Bronchial epithelial cell (primary cell): ENCODE data around the gene TPPP. TPM values are rescaled to one million over a fixed set of nuclear protein-coding genes. Genes with fewer than 3 reads are reported as not detected.

Experiments
- DNase-seq: peaks from one replicate; pipeline ENCODE4 v3.0.0-alpha.2; 2010; ENCODE audit warnings: low read depth
- FAIRE-seq: peaks from 2 replicates; lab custom pipeline; 2011; peaks lifted over from hg19 to GRCh38; lab: Jason Lieb, UNC
- H3K27me3 ChIP-seq: 2 replicates; pipeline ENCODE4 v1.5.1; 2011; ENCODE audit warnings: low read length; ENCODE audit not compliant: control insufficient read depth, insufficient read depth
- H3K36me3 ChIP-seq: 2 replicates; pipeline ENCODE4 v1.5.1; 2011; ENCODE audit warnings: low read length; ENCODE audit not compliant: control insufficient read depth, insufficient read depth
- H3K4me3 ChIP-seq: 2 replicates; pipeline ENCODE4 v1.5.1; 2011; ENCODE audit warnings: mild to moderate bottlenecking, low read depth, low read length, control low read depth
- total RNA-seq: library from RNA; depleted of rRNA; stranded (reverse); fragments of >200 nt; gene quantifications from 2 replicates; pipeline ENCODE4 v1.2.1, GENCODE V29; 2014
- TF ChIP-seq, protein P1 (sequence below): IDR thresholded peaks from 2 replicates; pipeline ENCODE4 v1.5.1; 2011; ENCODE audit warnings: mild to moderate bottlenecking, moderate library complexity, low read length, control low read depth, inconsistent platforms; ENCODE audit not compliant: insufficient read depth, severe bottlenecking

Gene TPPP
- total RNA-seq, 1 donor from 2014 or later = 1.6 TPM

DNA sequence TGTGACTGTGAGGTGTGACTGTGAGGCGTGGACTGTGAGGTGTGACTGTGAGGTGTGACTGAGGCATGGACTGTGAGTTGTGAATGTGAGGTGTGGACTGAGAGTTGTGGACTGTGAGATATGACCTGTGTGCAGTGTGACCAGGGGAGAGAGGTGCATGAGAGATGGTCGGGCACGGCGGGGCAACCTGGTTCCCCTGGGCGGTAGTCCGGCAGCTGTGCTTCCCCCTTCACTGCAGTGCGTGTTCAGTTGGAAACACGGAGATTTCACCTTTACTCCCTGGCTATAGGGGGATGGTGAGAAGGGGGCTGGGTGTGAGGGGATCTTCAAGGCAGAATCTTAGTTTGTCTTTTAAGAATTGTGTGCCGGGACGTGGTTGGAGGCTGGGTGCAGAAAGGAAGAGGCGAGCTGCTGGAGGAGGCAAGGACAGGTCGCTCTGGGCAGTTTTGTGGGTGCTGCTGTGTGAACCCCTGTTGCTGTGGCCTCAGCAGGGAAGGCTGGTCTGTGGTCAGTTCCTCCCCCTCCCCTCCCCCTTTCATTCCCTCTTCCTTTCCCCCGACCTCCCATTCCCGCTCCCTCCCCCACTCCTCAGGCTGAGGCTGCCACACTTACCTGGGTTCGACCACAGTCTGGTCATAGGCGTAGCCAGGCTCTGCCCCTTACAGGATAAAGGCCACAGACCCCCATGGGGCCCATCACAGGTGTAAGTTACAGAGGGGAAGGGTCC, 41.7 kb downstream of the TPPP start:
- no peak for FAIRE-seq
- peaks cover 11% of the 10 kb centered on the region for H3K36me3 ChIP-seq
- H3K27me3 ChIP-seq = no peaks in the 10 kb centered on the region
- no peak overlapping the region for H3K4me3 ChIP-seq
- TF ChIP-seq, protein P1, sequence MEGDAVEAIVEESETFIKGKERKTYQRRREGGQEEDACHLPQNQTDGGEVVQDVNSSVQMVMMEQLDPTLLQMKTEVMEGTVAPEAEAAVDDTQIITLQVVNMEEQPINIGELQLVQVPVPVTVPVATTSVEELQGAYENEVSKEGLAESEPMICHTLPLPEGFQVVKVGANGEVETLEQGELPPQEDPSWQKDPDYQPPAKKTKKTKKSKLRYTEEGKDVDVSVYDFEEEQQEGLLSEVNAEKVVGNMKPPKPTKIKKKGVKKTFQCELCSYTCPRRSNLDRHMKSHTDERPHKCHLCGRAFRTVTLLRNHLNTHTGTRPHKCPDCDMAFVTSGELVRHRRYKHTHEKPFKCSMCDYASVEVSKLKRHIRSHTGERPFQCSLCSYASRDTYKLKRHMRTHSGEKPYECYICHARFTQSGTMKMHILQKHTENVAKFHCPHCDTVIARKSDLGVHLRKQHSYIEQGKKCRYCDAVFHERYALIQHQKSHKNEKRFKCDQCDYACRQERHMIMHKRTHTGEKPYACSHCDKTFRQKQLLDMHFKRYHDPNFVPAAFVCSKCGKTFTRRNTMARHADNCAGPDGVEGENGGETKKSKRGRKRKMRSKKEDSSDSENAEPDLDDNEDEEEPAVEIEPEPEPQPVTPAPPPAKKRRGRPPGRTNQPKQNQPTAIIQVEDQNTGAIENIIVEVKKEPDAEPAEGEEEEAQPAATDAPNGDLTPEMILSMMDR = no peak
- DNase-seq = no peak

DNA sequence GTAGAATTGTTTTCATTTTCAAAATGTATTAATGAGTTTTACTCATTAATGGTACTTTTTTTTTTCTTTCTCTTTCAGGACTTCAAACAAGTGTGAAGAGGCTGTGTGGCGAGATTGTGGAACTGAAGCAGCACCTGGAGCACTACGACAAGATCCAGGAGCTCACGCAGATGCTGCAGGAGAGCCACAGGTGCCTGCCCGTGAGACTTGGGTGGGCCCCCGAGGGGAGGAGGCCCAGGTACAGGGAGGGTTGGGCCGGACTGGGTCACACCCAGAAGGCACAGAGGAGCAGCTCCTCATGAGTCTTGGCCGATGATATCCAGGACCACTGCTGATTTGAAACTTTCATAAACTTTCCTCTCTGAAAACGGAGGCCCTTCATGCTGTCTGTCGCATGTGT, 45.4 kb downstream of the TPPP start:
- TF ChIP-seq, protein P1 = no peak
- FAIRE-seq = no peak
- peaks cover 18% of the 10 kb centered on the region for H3K36me3 ChIP-seq
- no peak overlapping the region for H3K4me3 ChIP-seq
- DNase-seq = no peak
- H3K27me3 ChIP-seq = no peaks in the 10 kb centered on the region

DNA sequence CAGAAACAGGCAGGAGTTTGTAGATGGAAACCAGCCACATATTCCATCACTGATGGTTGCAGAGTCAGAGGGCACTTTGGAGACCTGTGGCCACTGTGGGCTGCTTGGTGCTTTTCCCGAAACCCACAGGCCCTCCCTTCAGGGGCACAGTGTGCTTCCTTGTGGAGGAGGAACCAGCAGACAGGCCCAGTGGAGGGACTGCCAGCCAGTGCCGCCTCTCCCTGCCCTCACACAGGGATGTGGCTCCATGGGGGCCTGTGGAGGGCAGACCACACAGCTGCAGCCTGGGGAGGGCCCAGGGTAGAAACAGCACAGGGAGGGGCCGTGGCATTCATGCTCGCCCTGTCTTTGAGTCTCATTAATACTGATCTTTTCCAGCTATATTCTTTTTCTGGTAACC, 45.8 kb downstream of the TPPP start:
- TF ChIP-seq, protein P1 = no peak
- Histone ChIP-seq H3K4me3 (no peak overlapping the region), H3K36me3 (peaks cover 18% of the 10 kb centered on the region), H3K27me3 (no peaks in the 10 kb centered on the region)
- DNase-seq (no peak), FAIRE-seq (no peak)

DNA sequence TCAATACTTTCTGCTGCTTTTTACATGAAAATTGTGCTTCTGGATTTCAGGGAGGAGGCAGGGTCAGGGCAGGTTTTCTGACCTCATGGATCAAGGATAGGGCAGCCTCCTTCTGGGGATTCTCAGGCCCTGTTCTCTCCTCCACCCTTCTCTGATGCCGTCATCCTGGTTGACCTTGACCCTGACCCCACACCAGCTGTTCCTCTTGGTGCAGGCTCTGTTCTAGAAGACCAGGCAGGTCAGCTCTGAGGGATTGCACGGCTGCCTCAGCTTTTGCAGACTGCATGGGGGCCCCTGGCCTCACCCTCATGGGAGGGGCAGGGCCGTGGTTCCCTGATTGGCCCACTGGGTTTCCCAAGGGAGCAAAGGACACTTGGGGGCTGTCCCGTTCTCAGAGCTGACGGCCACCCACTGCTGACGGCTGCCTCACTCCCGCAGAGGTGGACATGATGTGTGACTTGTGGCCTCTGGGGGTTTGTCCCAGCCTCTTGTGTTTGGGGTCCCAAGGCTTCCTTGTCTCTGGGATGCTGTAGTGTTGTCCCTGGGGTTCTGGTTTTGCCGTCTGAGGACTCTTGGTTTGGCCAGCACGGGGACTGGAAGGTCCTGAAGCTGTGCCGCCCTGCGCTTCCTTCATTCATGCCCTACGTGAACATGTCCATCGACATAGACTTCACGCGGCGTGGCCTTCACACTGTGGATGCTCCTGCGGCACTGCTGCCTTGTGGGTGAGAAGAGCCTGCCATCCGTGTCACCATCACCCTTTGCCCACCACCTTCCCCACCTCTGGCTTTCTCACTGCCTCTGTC, 46.6 kb downstream of the TPPP start:
- no peak for FAIRE-seq
- H3K27me3 ChIP-seq = no peaks in the 10 kb centered on the region
- TF ChIP-seq, protein P1 = no peak
- no peak for DNase-seq
- H3K36me3 ChIP-seq = peaks cover 18% of the 10 kb centered on the region
- no peak overlapping the region for H3K4me3 ChIP-seq

DNA sequence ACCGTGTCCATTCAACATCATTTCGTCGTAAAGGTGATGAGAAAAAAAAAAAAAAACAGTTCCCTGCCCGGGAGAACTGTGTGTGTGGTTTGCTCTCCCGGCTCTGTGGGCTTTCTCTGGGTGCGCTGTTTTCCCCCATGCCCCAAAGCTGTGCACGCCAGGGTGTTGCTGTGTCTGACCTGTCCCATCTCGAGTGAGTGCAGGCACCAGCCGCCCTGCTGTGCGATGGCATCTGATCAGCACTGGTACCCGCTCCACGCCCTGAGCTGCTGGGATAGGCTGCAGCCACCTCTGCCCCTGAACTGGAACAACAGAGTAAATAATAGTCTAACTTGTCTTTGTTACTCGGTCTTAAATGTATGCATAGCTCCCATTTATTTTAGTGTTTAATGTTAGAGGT, 47.7 kb downstream of the TPPP start:
- FAIRE-seq (no peak), DNase-seq (no peak)
- H3K36me3 ChIP-seq = peaks cover 20% of the 10 kb centered on the region
- no peaks in the 10 kb centered on the region for H3K27me3 ChIP-seq
- no peak overlapping the region for H3K4me3 ChIP-seq
- TF ChIP-seq, protein P1 = no peak
